Ishikawa (cell line): Measurements from ENCODE around the gene PIAS4.

Source experiments
- EP300 ChIP-seq: IDR thresholded peaks from 2 replicates; pipeline ENCODE4 v1.6.1; 2012; ENCODE audit warnings: borderline replicate concordance
- FOXM1 ChIP-seq: IDR thresholded peaks from 2 replicates; pipeline ENCODE4 v1.6.1; 2012; ENCODE audit warnings: low read depth, borderline replicate concordance
- NFIC ChIP-seq: IDR thresholded peaks from 2 replicates; pipeline ENCODE4 v1.6.1; 2012
- RAD21 ChIP-seq: IDR thresholded peaks from 2 replicates; pipeline ENCODE4 v1.6.1; 2012; ENCODE audit warnings: low read depth
- REST ChIP-seq: IDR thresholded peaks from 2 replicates; pipeline ENCODE4 v1.6.1; 2012; ENCODE audit warnings: low read depth, mild to moderate bottlenecking

- no peak for TF ChIP-seq FOXM1
- no peak for TF ChIP-seq NFIC
- no peak for TF ChIP-seq REST
- no peak for TF ChIP-seq EP300
- no peak for TF ChIP-seq RAD21
Observed at GRCh38 chr19:4046362-4046691, 38.8 kb downstream of the PIAS4 start.
